Measurements from ENCODE around the gene GHDC. TPM values are rescaled to one million over a fixed set of nuclear protein-coding genes. Genes with fewer than 3 reads are reported as not detected.

The GHDC gene
- total and polyA plus RNA-seq, 2 of the 13 experiments (the other 11 are each of a cell fraction or from before 2014, with no cell fraction given), result 15.4 to 22.5 TPM

DNA sequence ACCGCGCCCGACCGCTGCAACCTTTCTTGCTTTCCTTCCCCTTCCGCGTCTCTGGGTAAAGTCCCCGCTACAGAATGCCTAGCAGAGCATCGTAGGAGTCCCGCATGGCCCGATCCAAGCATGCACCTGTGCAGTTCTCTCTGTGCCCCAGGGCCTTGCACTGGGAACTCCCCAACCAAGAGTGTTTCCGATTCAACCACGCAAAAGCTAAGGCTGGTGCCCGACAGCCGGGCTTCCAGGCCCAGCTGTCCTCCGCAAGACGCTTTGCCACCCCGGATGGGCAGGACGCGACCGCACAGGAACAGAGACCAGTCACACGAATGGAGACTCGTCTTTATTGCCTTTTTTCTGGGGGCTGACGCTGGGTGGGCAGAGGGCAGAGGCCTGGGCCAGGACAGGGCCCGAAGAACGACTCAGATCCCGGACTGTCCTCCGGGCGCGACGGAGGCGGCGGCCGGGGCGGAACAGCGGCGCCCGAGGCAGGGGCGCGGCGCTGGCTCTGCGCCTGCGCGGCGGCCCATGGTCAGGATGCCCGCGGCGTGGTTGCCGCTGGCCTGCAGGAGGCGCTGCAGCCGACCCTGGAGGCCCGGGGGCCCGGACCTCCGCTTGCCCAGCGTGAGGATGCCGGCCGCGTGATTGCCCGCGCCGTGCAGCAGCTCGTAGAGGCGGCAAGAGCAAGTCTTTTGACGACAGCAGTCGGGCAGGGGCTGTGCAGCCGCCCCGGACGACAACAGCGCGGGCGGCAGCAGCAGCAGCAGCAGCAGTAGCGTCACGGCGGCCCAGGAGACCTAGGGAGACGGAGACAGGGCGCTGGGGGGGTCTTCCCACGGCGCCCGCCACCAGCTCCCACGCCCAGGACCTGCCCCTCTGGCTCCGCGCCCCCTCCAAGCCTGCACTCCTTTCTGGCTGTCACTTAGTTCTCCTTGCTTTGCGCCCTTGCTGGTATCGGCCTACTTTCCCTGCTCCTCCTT, 10.3 kb downstream of the GHDC start (continued):
- TF ChIP-seq ZBTB33 (CRISPR knock-in tag; IDR thresholded peaks at IDR 0.05) (peak; percentile 7), SP4 (CRISPR knock-in tag; IDR thresholded peaks at IDR 0.05) (peak; percentile 55), RFXAP (CRISPR knock-in tag; IDR thresholded peaks at IDR 0.05; ENCODE audit: borderline replicate concordance) (peak; percentile 93), HMGXB3 (CRISPR knock-in tag; IDR thresholded peaks at IDR 0.05; ENCODE audit: borderline replicate concordance) (no peak; the same call in none of the 2 replicates), HNRNPLL (IDR thresholded peaks at IDR 0.05; ENCODE audit: low read depth, low read length, poor library complexity, severe bottlenecking) (peak; percentile 89), NFE2 (CRISPR knock-in tag; IDR thresholded peaks at IDR 0.05) (no peak), GLMP (CRISPR knock-in tag; IDR thresholded peaks at IDR 0.05; ENCODE audit: borderline replicate concordance) (no peak), CC2D1A (CRISPR knock-in tag; IDR thresholded peaks at IDR 0.05) (0 out of 2 replicates have a peak, but pooled peaks have one; percentile 77), ZNF484 (CRISPR knock-in tag; IDR thresholded peaks at IDR 0.05; ENCODE audit: borderline replicate concordance, low read depth) (no peak), PLRG1 (conservative IDR thresholded peaks at IDR 0.05) (no peak), FOXA1 (IDR thresholded peaks at IDR 0.05) (no peak), FOXA1 (CRISPR knock-in tag; IDR thresholded peaks at IDR 0.05) (peak; percentile 34), PRPF4 (IDR thresholded peaks at IDR 0.05; ENCODE audit: low read depth, low read length, poor library complexity, severe bottlenecking) (no peak), ZNF615 (CRISPR knock-in tag; IDR thresholded peaks at IDR 0.05; ENCODE audit: borderline replicate concordance) (no peak), ZNF776 (CRISPR knock-in tag; IDR thresholded peaks at IDR 0.05) (peak; percentile 97), EHMT2 (IDR thresholded peaks at IDR 0.05; ENCODE audit: borderline replicate concordance, low read depth, low read length) (no peak)
- TF ChIP-seq, protein P1, sequence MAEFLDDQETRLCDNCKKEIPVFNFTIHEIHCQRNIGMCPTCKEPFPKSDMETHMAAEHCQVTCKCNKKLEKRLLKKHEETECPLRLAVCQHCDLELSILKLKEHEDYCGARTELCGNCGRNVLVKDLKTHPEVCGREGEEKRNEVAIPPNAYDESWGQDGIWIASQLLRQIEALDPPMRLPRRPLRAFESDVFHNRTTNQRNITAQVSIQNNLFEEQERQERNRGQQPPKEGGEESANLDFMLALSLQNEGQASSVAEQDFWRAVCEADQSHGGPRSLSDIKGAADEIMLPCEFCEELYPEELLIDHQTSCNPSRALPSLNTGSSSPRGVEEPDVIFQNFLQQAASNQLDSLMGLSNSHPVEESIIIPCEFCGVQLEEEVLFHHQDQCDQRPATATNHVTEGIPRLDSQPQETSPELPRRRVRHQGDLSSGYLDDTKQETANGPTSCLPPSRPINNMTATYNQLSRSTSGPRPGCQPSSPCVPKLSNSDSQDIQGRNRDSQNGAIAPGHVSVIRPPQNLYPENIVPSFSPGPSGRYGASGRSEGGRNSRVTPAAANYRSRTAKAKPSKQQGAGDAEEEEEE (CRISPR knock-in tag; IDR thresholded peaks at IDR 0.05; ENCODE audit: borderline replicate concordance), result no peak
- TF ChIP-seq, protein P2, sequence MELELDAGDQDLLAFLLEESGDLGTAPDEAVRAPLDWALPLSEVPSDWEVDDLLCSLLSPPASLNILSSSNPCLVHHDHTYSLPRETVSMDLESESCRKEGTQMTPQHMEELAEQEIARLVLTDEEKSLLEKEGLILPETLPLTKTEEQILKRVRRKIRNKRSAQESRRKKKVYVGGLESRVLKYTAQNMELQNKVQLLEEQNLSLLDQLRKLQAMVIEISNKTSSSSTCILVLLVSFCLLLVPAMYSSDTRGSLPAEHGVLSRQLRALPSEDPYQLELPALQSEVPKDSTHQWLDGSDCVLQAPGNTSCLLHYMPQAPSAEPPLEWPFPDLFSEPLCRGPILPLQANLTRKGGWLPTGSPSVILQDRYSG (CRISPR knock-in tag; IDR thresholded peaks at IDR 0.05), result peak; percentile 91
